Mucosa of rectum (tissue), 2 donors: ENCODE data around the gene C5AR1.
"Not testable (repeated sequence)": the region's sequence is repeated elsewhere in the genome, so short reads cannot be mapped to it uniquely, and the experiment has no call there.

Source experiments
- H3K27ac ChIP-seq, 2 donors: one replicate each; pipeline ENCODE4 v1.7.0; 2013; ENCODE audit warnings: inconsistent platforms in 2 of 2, low read depth in 2 of 2, low read length in 2 of 2
- H3K27me3 ChIP-seq, 2 donors: one replicate each; pipeline ENCODE4 v1.7.0; 2013; ENCODE audit warnings: low read length in 2 of 2; ENCODE audit not compliant: control insufficient read depth in 2 of 2, insufficient read depth in 2 of 2
- H3K36me3 ChIP-seq, 2 donors: one replicate each; pipeline ENCODE4 v1.7.0; 2013; ENCODE audit warnings: low read length in 2 of 2; ENCODE audit not compliant: control insufficient read depth in 2 of 2, insufficient read depth in 2 of 2
- H3K4me1 ChIP-seq, 2 donors: one replicate each; pipeline ENCODE4 v1.7.0; 2013; ENCODE audit warnings: low read length in 2 of 2, mild to moderate bottlenecking in 1 of 2; ENCODE audit not compliant: control insufficient read depth in 2 of 2, insufficient read depth in 2 of 2
- H3K4me3 ChIP-seq, 2 donors: one replicate each; pipeline ENCODE4 v1.7.0; 2013; ENCODE audit warnings: low read length in 2 of 2
- H3K9ac ChIP-seq, 2 donors: one replicate each; pipeline ENCODE4 v1.7.0; 2013; ENCODE audit warnings: low read length in 2 of 2, low read depth in 1 of 2, mild to moderate bottlenecking in 1 of 2
- H3K9me3 ChIP-seq, 2 donors: one replicate each; pipeline ENCODE4 v1.7.0; 2013; ENCODE audit warnings: low read length in 2 of 2; ENCODE audit not compliant: control insufficient read depth in 2 of 2
- donor health status: healthy.
- donor health status: Normal muscosa, but diverticular disease.

C5AR1 gene

DNA sequence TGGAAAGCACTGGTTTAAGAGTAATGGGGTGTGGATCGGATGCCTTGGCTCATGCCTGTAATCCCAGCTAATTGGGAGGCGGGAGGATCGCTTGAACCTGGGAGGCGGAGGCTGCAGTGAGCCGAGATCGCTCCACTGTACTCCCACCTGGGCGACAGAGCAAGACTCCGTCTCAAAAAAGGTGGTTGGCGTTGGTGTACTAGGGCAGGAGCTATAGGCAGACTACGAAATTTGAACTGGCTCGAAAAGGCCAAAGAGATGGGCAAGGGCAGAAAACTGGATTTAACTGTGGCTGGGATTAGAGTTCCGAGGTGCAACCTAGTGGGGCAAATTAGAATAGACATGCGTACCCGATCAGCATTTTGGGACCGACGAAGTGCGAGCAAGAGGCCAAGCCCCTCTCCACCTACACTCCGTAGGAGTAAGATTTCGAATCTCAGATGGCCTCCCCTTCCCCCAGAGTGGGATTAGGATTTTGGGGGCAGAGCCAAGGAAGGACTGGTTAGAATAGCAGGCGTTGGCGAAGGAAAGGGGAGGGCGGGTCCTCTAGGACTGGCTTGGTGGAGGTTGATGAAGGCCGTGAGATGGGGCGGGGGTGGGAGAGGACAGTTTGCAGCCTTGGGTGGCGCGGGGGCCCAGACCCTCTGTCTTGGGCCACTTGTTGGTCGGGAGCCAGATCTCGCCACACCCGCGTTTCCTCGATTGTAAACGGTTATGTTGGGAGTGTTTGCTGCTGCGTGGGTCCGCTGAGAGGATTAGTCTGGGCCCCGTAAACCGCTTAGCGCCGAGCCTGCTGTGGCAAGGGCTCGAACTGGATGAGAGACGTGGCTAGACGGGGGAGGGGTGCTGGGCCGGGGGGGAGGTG is 37.0 kb upstream of the C5AR1 start:
- Histone ChIP-seq H3K9me3 (no peaks in the 10 kb centered on the region), H3K36me3 (peaks cover 11 to 21% of the 10 kb centered on the region in 2 donors), H3K27ac (peak overlapping the region; percentile 99 to 100), H3K9ac (peak overlapping the region; percentile 90 to 94), H3K27me3 (no peaks in the 10 kb centered on the region), H3K4me3 (peak overlapping the region; percentile 88 to 90), H3K4me1 (peaks cover 13 to 15% of the 10 kb centered on the region in 2 donors)

DNA sequence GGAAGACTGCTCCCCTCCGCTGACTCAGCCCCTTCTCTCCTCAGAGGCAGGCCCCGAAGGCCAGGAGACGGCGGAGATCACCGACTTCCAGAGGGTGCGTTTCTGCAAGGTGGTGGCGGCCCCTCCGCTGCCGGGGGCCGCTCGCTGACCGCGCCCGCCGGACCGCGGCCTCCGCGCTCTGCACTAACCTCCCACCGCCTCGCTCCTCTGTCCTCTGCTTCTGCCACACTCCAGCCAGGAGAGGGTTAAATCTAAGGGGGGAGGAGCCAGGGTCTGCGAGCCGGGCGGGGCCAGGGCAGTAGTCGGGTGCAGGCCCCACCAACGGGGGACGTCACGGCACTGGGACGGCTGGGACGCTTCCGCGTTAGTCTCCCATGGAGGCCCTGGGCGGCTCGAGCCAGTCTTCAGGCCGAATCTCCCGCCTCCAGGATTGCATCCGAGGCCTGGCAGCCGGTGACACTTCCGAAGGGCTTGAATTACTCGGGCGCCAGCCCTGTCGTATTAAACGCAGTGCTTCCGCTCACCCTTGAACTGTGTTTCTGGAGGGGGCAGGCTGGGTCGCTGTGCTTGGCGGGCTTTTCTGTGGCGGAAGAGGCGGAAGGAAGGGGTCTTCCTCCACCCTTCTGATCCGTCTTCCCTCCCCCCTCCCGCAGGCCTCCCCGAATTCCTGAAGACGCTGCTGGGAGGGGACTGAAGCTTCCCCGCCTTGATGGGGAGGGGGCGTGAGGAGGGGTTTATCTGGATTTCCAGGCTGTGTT is 36.2 kb upstream of the C5AR1 start:
- H3K4me3 ChIP-seq: peak overlapping the region; percentile 88 to 90
- no peaks in the 10 kb centered on the region for H3K9me3 ChIP-seq
- H3K36me3 ChIP-seq: peaks cover 11 to 18% of the 10 kb centered on the region in 2 donors
- H3K4me1 ChIP-seq: peaks cover 13 to 15% of the 10 kb centered on the region in 2 donors
- peak overlapping the region; percentile 90 to 94 for H3K9ac ChIP-seq
- peak overlapping the region; percentile 99 to 100 for H3K27ac ChIP-seq
- H3K27me3 ChIP-seq: no peaks in the 10 kb centered on the region

DNA sequence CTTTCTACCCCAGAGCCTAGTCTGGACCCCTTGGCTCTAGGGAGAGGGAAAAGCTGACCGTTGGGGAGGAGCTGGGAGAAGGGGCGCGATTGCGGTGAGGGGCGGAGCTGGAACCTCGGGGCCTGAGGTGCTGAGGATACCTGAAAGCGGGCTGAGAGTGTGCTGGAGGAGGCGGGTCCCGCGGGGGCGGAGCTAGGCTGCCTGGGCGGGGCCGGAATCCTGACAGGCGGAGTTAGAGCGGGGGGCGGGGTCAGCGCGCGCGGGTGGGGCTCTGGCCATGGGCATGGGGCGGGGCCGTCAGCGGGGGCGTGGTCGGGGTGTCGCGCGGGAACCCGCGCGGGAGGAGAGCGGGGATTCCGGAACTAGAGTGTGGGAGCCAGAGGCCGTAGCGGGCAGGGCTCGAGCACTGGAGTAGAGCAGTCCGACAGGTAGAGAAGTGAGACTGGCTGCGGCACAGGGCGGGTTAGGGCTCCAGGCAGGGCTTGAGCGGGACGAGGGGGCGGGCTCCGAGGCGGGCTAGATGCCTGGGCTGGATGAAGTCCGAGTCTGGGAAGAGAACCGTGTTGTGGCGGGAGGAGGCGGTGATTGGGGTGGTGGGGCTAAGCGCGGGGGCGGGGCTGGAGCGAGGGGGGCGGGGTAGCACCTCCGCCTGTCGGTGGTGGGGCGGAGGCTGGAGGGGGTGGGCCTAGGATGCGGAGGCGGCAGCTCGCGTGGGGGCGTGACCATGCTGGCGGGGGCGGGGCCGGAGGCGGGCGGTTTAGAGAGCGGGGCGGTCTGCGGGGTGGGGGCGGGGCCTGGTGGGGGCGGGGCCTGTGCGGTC is 35.4 kb upstream of the C5AR1 start, which contains the start of gene INAFM1:
Gene INAFM1 (plus strand): TSS at position 815 of the 820 bp plus-strand sequence. CDS start 35 bp downstream, outside the sequence.
- peak within 1 kb of the TSS; percentile 90 to 94 for H3K9ac ChIP-seq
- H3K4me3 ChIP-seq: peak within 1 kb of the TSS; percentile 88 to 90
- peaks cover 13 to 15% of the 10 kb centered on the region in 2 donors for H3K4me1 ChIP-seq
- H3K9me3 ChIP-seq: no peaks in the 10 kb centered on the region
- peak within 1 kb of the TSS; percentile 99 to 100 for H3K27ac ChIP-seq
- no peaks in the 10 kb centered on the region for H3K27me3 ChIP-seq
- peaks cover 11 to 15% of the 10 kb centered on the region in 2 donors for H3K36me3 ChIP-seq

DNA sequence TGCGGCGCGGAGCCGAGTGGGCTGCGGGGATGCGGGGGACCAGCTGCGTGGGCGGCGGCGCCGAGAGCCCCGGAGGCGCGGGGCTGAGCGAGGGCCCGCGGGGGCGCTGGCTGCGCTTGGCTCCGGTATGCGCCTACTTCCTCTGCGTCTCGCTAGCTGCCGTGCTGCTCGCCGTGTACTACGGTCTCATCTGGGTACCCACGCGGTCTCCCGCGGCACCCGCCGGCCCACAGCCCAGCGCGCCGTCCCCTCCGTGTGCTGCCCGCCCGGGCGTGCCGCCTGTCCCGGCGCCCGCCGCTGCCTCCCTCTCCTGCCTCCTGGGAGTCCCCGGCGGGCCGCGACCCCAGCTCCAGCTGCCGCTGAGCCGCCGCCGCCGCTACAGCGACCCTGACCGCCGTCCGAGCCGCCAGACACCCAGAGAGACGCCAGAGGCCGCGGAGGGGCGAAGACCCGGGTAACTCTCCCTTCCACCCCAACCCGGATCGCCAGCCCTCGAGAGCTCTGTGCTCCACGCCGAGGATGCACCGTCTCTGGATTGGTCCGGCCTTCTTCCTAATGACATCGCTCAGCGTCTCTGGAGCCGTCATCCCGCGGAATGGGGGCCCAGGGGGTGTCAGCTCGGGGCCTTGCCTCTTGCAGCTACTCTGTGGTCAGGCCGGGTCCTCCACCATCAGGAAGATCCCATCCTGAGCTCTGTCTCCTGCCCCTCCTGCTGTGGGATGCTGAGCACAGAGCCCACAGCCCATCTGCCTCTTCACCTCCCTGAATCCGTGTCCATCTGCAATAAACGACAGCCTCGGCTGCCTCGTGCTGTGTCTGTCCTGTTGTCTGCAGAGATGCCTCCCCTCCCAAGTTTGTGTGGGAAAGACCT is 34.5 kb upstream of the C5AR1 start:
- H3K9ac ChIP-seq: peak overlapping the region; percentile 41 to 52
- no peaks in the 10 kb centered on the region for H3K9me3 ChIP-seq
- H3K4me1 ChIP-seq: peaks cover 13 to 15% of the 10 kb centered on the region in 2 donors
- peak overlapping the region; percentile 62 to 74 for H3K4me3 ChIP-seq
- H3K27ac ChIP-seq: peak overlapping the region; percentile 15 to 70
- no peaks in the 10 kb centered on the region for H3K27me3 ChIP-seq
- H3K36me3 ChIP-seq: peaks cover 9 to 13% of the 10 kb centered on the region in 2 donors

DNA sequence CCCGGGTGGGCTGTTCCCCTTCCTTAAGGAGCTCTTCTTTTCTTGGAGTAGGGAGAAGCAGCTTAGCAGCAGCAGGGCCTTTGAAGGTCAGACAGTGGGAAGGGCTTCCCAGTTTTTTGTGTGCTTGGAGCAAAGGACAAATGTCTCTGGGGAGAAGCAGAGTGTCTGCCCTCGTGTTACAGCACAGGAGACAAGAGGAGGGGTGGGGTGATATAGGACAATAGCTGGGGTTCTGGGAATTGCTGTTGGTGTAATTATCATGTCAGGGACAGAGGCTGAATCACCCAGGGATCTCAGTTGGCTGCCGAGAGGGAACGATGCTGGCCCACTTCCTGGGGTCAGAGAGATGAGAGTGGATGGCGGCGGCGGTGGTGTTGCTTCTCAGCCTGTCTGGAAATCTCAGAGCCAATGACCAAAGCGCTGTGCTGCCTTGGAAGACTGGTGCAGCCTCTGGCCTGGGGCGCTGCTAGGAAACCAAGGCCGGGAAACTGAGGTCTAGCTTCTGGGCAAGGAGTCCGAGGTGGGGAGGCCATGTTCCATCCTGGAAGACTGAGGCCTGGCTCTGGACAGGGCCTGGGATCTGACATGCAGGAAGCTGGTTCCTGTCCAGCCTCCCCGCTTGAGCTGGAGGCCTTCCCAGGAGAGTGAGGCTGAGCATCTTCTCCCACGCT is 33.7 kb upstream of the C5AR1 start:
- no peaks in the 10 kb centered on the region for H3K27me3 ChIP-seq
- peak overlapping the region in 1 of 2 donors; percentile 6 for H3K9ac ChIP-seq
- peak overlapping the region; percentile 15 to 70 for H3K27ac ChIP-seq
- peak overlapping the region in 1 of 2 donors; percentile 52 for H3K4me3 ChIP-seq
- peaks cover 13 to 15% of the 10 kb centered on the region in 2 donors for H3K4me1 ChIP-seq
- H3K9me3 ChIP-seq: no peaks in the 10 kb centered on the region
- peaks cover 5 to 7% of the 10 kb centered on the region in 2 donors for H3K36me3 ChIP-seq

DNA sequence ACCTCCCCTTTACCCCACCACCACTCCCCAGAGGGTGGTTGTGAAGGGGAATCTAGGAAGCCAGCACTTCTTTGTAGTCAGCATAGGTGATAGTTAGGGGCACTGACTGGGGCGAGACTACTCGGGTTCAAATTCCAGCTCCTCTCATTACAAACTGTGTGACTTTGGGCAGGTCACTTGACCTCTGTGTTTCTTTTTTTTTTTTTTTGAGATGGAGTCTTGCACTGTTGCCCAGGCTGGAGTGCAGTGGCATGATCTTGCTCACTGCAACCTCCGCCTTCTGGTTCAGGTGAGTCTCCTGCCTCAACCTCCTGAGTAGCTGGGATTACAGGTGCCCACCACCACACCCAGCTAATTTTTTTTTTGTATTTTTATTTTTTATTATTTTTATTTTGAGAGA is 33.1 kb upstream of the C5AR1 start:
- not testable (repeated sequence) for H3K27me3 ChIP-seq, H3K9me3 ChIP-seq, H3K4me3 ChIP-seq, H3K9ac ChIP-seq, H3K36me3 ChIP-seq
- Histone ChIP-seq H3K27ac (peak overlapping the region in 1 of 2 donors; percentile 70), H3K4me1 (peaks cover 13 to 15% of the 10 kb centered on the region in 2 donors)

DNA sequence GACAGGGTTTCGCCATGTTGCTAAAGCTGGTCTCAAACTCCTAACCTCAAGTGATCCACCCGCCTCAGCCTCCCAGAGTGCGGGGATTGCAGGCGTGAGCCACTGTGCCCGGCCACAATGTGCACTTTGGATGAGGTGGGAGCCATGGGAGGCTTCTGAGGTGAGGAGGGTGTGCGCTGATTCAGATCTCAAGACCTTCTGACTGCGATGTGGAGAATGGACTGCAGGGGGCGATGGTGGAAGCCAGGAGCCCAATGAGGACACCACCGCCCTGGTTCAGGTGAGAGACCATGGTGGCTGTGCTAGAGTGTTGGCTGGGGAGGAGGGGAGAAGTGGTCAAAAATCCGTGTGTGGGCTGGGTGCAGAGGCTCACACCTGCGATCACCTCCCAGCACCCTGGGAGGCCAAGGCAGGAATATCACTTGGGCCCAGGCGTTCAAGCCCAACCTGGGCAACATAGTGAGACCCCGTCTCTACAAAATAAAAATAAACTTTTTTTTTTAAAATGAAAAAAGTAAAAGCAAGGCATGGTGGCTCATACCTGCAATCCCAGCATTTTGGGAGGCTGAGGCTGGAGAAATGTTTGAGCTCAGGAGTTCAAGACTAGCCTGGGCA is 29.4 kb upstream of the C5AR1 start:
- H3K27me3 ChIP-seq: no peaks in the 10 kb centered on the region
- H3K4me3 ChIP-seq: no peak overlapping the region
- peaks cover 4 to 10% of the 10 kb centered on the region in 2 donors for H3K4me1 ChIP-seq
- no peak overlapping the region for H3K27ac ChIP-seq
- no peak overlapping the region for H3K9ac ChIP-seq
- no peaks in the 10 kb centered on the region for H3K9me3 ChIP-seq
- H3K36me3 ChIP-seq: no peaks in the 10 kb centered on the region

DNA sequence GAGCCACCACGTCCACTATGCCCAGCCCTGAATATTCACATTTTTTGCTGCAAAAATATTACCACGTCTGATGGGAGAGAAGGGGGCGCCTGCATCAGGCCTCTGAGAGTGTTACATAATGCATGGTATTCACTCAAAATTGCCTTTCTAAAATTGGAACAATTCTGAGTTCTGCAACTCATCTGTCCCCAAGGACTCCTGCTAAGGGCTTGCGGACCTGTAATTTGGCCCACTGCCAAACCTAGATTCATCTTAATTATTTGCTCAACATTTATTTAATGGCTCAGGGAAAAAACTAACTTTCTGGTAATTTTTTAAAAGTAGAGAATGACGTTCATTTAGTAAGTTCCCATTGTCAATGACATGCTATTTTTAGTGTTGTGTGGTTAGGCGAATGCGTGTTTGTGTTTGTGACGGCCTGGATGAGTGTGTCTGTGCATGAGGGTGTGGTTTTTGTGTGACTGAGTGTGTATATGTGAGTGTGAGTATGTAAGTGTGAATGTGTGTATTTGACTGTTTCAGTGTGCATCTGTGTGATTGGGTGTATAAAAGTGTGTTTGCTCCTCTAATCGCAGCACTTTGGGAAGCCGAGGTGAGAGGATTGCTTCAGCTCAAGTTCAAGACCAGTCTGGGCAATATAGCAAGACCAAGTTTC is 26.1 kb upstream of the C5AR1 start:
- H3K36me3 ChIP-seq: no peaks in the 10 kb centered on the region
- H3K4me1 ChIP-seq: no peaks in the 10 kb centered on the region
- no peak overlapping the region for H3K4me3 ChIP-seq
- H3K27ac ChIP-seq: no peak overlapping the region
- no peak overlapping the region for H3K9ac ChIP-seq
- no peaks in the 10 kb centered on the region for H3K27me3 ChIP-seq
- H3K9me3 ChIP-seq: no peaks in the 10 kb centered on the region
